Right lobe of liver (tissue), 4 donors: Measurements from ENCODE around the gene BPIFB3.

Source experiments
- POLR2A ChIP-seq: fragments of 450-650 bp; IDR thresholded peaks from one replicate; pipeline ENCODE4 v1.6.1; 2017; ENCODE audit warnings: antibody characterized with exemption, mild to moderate bottlenecking
- TF ChIP-seq, protein P1 (sequence below), 4 donors: fragments of 200-600 bp in 3 of 4; fragments of 450-650 bp in 1 of 4; IDR thresholded peaks; one replicate each; pipeline versions ENCODE4 v1.5.1 to v1.8.0; 2016 to 2022; ENCODE audit warnings: antibody characterized with exemption in 4 of 4, mild to moderate bottlenecking in 2 of 4
- donor health status: DM: no; HTN: no; CAD: no.
- donor health status: DM: no; HTN: no; CAD: no.
- donor health status: DM: no; HTN: yes; CAD: no.

DNA sequence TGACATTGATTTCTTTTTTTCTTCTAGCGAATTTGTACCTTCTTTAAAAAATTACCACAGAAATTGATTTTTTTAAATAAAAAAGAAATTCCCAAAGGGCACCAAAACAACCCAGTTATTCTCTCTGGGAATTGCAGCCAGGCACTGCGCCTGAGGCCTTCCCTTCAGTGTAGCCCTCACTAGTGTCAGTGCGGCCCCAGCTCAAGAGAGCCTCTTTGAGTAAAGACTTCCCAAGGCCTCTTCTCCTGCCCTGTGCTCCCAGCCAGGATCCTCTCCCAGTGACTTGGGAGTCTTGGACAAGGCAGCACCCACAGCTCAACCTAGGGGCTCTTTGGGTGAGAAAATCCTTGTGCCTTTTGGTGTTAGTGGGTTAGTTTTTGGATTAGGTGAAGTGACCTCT lies 67.2 kb downstream of the BPIFB3 start:
- TF ChIP-seq, protein P1, sequence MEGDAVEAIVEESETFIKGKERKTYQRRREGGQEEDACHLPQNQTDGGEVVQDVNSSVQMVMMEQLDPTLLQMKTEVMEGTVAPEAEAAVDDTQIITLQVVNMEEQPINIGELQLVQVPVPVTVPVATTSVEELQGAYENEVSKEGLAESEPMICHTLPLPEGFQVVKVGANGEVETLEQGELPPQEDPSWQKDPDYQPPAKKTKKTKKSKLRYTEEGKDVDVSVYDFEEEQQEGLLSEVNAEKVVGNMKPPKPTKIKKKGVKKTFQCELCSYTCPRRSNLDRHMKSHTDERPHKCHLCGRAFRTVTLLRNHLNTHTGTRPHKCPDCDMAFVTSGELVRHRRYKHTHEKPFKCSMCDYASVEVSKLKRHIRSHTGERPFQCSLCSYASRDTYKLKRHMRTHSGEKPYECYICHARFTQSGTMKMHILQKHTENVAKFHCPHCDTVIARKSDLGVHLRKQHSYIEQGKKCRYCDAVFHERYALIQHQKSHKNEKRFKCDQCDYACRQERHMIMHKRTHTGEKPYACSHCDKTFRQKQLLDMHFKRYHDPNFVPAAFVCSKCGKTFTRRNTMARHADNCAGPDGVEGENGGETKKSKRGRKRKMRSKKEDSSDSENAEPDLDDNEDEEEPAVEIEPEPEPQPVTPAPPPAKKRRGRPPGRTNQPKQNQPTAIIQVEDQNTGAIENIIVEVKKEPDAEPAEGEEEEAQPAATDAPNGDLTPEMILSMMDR (IDR thresholded peaks at IDR 0.05) = no peak
- TF ChIP-seq POLR2A = no peak
